DMS 273 (cell line): ENCODE measurements around the gene OR6K2.
"Not testable (repeated sequence)": the region's sequence is repeated elsewhere in the genome, so short reads cannot be mapped to it uniquely, and the experiment has no call there.

Source experiments
- DNase-seq: peaks from one replicate; lab custom pipeline; 2025; ENCODE audit not compliant: unreplicated experiment; lab: John Stamatoyannopoulos, UW

Gene OR6K2, protein sequence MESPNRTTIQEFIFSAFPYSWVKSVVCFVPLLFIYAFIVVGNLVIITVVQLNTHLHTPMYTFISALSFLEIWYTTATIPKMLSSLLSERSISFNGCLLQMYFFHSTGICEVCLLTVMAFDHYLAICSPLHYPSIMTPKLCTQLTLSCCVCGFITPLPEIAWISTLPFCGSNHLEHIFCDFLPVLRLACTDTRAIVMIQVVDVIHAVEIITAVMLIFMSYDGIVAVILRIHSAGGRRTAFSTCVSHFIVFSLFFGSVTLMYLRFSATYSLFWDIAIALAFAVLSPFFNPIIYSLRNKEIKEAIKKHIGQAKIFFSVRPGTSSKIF

DNA sequence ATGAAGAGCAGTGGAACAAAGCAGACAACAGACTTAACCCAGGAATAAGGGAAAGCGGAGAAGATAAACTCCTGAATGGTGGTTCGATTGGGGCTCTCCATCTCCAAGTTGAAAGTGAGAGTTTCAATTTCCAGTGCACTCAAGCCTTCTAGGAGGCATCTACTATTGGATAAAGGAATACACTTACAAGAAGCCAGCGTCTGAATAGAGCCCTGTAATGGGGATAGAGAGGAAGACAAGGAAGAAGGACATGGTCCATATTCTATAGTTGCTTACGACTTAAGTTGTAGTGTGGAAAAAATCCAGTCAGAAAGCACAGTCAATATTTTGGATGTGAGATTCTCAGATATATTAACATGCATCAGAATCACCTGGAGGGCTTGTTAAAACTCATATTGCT lies at the start of gene OR6K2:
Gene OR6K2 (minus strand): TSS at position 101 of the 400 bp plus-strand sequence. CDS start 0 bp downstream, at position 101.
- DNase-seq: no peak

DNA sequence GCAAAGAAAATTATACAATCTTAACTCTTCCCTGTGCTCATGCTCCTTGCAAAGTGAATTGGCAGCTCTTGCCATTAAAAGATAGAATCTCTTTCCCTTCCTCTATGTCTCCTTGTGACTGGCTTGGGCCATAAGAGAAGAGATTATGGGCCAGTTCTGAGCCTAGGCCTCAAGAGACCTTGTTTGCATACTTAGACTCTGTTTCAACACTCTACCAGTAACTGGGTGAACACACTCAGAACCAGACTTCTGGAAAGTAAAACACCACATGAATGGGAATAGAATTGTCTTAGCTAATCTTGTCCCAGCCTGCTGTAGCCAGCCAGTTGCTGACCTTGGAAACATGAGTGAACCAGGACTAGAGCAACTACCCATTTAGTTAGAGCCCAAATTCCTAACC lies 35.4 kb upstream of the OR6K2 start:
- DNase-seq: no peak

DNA sequence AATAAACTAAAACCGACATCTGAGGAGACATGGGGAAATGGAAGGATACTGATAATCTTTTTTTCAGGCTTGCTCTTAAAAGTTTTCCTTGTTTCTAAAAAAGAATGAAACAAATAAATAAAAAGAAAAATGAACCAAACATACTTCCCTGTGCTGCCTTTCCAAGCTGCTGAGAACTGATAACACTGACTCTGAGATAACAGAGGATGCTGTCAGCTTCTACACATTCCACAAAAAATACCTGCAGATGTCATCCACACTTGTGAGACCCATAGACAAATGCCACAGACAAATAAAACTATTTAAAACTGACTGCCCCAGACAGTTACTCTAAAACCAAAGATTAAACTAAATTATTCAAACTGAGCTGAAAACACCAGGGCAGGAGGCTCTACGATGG lies 32.1 kb upstream of the OR6K2 start:
- DNase-seq: no peak

DNA sequence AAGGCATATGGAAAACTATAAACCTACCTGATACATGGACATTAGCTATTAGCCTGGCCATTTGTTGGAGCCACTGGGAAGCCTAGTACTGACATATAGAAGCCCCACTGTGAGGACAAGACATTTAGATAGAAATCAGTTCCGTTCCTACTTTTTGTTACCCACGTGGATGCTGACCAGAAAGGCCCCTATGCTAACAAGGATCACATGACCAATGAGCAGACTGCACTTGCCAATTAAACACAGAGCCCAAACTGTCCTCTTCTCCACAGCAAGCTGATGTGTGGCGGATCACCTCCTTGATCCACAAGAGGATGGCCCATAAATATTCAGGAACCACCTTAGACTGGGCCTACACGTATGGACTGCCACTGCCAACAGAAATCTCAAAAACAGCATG lies 31.3 kb upstream of the OR6K2 start:
- DNase-seq: no peak

DNA sequence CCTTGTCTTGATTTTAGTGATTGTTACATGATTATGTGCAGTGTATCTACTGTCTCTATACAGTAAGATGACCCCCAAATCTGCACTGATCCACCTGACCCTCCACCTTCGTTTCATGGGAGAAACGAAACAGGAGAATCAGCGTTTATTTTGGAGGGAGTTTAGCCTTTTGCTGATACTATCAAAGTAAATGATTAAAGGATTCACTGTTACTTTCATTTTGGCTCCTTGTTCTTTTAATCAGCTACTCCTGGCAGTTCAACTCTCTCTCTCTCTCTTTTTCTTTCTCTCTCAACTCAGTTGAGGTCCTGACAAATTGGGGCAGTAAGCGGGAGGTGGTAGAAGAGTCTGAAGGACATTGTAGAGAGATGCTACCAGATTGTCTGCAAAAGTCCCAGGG lies 30.0 kb upstream of the OR6K2 start:
- no peak for DNase-seq

DNA sequence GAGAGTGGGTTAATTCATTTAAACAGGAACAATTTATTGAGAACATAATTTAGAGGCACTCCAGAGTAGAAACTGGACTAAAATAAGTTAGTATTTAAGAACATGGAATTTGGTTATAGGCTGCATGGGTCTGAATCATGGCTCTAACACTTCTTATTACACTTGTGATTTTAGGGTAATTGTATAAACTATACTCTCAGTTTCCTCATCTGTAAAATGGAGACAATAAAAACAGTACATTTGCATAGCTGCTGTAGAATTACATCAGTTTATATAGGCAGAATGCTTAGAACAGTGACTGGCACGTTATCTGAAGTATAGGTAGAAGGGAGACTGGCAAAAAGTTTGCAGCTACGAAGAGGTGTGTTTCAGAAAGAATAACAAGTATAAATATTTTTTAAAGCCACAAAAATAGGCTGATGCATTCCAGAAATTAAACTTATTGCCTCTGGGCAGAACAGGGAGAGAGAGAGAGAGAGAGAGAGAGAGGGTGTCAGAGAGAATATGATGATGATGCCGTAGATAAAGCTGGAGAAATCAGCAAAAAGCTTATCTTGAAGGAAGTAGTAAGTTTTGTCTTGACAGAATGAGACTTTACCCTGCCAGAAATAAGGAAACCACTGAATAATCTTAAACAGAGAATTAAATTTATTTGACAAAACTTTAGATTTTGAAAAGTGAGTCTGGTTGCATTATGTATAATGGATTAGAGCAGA lies 28.2 kb upstream of the OR6K2 start:
- no peak for DNase-seq

DNA sequence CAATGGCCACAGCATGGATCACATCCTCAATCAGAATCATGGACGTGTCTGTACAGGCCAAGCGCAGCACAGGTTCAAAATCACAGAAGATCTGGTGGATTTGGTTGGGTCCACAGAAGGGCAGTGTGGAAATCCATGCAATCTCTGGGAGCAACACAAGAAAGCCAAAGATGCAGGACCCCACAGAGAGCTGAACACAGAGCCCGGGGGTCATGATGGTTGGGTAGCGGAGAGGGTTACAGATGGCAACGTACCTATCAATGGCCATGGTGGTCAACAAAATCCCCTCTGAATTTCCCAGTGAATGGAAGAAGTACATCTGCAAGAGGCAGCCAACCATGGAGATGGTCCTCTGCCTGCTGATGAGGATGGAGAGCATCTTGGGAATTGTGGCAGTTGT lies 24.0 kb upstream of the OR6K2 start:
- DNase-seq: no peak

DNA sequence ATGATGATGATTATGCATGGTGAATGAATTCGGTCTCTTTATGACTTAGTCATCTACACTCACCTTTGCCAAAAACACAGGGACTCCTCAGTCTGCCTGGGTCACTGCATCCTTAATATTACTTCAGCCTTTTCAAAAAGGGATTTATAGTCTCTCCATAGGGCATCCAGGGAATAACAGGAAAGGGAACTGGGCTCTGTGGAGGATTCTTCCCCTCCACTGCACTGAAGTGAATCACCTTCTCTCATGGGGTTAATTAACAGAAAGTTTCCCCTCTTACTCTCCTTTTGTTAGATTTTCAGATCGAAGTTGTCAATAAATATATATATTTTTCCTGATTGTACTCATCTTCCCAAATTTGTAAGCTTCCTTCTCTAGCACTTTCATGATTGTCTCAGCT lies 20.2 kb upstream of the OR6K2 start, which contains the start of gene OR6K3:
Gene OR6K3 (minus strand): TSS at position 101 of the 400 bp plus-strand sequence. CDS start 2,605 bp downstream, outside the sequence.
- no peak for DNase-seq

DNA sequence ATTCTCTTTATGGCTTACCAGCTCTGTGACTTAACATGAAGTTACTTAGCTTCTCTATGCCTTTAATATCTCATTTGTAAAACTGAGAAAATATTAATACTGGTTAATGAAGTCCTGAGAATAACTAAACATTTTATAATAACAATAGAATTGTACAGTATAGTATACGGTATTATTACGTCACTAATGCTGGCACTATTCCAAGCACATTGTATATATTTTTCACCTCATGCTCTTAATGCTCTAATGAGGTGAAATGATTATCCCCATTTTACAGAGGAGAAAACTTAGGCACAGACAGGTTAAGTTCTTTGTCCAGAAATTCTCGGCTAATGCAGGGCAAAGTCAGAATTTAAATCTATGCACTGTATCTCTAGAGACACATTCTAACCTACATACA lies 19.2 kb upstream of the OR6K2 start:
- DNase-seq: no peak

DNA sequence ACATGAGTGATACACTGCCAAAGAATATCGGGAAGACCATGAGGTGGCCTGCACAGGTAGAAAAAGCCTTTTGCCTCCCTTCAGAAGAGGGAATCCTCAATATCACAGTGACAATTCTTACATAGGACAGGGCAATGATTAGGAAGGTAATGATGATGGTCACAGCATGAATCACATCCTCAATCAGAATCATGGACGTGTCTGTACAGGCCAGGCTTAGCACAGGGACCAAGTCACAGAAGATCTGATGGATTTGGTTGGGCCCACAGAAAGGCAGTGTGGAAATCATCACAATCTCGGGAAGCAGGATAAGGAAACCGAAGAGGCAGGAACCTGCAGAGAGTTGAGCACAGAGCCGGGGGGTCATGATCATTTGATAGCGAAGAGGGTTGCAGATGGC lies 16.9 kb upstream of the OR6K2 start:
- DNase-seq: no peak

DNA sequence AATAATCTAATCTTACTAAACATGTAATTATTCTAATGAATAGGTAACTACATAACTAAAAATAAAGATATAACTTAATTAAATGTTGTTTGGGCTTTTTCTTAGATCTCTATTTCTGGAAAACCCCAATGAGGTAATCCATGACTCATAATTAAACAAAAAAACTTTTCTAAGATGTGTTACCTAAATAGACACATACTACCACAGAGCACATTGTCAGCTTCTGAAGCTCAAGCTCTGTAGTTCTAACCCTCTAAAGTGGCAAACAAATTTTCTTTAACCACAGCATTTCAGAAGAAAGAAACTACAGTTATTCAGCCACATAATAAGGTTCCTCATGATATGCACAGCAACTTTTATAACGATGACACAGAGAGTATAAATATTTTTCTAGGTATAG lies 15.9 kb upstream of the OR6K2 start:
- no peak for DNase-seq

DNA sequence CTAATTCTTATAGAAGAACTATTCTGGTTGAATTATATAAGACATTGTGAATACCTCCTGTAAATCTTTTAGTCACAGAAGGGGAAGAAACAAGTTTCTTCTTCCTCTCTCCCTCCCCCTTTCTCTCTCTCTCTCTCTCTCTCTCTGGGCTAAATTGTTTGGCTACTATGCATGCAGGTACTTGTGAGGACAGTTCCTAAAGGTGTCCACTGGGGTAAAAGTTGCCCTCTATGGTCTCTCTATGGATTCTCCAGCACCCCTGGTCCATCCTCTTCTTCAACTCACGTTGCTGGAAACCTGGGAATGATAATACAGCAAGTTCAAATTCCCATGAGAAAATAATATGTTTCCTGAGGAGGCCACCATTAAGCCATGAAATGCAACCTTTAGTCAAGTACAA lies 14.3 kb upstream of the OR6K2 start:
- no peak for DNase-seq

DNA sequence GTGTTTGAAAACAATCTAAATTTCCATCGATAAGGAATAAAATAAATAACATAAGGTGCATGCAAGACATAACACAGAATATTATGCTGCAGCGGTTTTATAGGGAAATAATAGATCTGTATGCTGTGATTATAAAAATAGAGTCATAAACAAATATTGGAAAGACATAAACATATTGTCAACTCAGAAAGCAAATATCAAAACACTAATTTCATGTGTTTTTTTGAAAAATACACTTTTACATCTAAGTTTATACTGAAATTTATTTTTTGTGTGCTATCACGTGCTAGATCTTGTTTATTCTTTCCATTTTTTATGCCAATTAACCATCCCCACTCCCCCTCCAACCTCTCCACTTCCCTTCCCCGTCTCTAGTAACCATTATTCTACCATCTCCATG lies 10.6 kb upstream of the OR6K2 start:
- DNase-seq: no peak

DNA sequence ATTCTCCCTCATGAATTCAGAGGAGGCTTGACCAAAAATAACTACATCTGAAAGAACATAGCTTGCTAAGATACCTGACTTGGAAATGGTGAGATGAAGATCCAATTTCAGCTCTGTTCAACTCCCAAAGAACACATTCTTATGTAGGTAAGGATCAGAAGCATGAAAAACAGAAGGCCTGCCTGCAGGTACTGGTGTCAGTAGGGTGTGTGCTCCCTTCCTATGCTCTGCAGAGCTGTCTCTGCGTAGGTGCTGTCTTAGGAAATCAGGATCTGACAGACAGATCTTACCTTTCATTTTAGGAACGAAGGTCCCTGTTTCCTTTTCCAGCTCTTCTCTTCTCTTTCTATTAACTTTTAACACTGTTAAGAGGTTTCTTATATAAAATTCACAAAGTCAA lies 5.6 kb upstream of the OR6K2 start:
- no peak for DNase-seq

DNA sequence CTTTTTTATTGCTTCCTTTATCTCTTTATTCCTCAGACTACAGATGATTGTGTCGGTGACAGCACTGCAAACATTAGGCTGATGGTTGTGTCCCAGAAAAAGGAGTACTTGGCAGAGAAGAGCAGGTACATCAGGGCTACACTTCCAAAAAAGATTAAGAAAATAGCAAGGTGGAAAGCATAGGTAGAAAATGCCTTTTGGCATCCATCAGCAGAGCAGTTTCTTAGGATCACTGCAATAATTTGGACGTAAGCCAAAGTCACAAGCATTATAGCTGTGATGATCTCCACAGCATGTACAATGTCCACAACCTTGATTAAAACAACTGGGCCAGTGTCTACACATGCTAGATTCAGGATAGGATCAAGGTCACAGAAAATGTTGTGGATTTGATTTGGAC lies 5.9 kb downstream of the OR6K2 start:
- no peak for DNase-seq

DNA sequence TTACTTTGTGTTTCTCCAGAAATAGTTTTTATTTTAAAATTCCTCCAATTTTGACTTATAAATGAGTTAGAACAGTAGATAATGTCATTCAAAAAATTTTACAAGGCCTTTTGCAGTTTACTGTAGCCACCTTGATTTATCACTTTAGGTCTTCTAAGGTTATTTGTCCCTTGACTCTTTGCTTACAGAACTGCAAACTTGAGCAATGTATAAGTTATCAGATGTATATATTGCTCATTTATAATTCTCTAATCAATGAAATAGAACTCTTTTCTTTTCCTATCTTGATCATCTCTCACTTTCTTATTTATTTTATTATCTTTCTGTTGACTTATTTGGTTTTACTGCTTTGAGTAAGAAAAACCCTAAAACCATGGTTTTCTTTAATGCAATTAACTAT lies 8.1 kb downstream of the OR6K2 start:
- DNase-seq: no peak

DNA sequence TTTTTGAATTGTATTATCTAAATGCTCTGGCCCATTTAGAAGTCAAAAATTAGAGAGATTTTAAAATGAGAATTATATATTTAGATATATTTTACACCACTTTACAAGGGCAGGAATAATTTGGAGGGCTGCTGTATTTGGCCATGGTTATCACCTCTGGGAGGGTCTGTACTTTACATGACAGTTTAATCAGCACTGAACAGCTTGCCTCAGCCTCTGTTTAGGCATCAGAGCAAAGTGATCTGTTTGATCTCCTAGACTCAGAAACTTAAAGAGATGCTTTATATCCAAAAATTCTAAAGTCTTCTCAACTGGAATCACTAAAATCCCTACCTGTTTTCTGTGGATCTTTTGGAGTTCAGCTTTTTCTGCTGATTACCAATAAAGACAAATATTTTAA lies 8.5 kb downstream of the OR6K2 start:
- DNase-seq: no peak

DNA sequence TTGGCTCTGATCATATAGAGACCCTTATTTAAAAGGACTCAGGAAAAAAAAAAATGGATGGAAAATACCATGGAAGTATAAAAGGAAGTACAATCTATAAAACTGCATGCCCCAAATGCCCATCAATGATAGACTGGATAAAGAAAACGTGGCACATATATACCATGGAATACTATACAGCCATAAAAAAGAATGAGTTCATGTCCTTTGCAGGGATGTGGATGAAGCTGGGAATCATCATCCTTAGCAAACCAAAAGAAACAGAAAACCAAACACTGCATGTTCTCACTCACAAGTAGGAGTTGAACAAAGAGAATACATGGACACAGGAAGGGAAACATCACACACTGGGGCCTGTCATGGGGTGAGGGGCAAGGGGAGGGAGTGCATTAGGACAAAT lies 9.3 kb downstream of the OR6K2 start:
- not testable (repeated sequence) for DNase-seq

DNA sequence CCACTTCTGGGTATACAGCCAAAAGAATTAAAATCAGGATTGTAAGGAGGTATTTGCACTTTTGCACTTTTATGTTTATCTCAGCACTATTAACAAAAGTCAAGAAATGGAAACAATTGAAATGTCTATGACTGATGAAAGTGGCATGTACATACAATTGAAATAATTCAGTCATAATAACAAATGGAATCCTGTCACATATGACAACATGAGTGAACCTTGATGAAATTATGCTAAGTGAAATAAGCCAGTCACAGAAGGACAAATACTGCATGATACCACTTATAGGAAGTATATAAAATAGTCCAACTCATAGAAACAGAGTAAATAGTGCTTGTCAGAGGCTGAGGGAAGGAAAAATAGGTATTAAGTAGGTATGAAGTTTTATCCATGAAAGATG lies 10.6 kb downstream of the OR6K2 start:
- no peak for DNase-seq

DNA sequence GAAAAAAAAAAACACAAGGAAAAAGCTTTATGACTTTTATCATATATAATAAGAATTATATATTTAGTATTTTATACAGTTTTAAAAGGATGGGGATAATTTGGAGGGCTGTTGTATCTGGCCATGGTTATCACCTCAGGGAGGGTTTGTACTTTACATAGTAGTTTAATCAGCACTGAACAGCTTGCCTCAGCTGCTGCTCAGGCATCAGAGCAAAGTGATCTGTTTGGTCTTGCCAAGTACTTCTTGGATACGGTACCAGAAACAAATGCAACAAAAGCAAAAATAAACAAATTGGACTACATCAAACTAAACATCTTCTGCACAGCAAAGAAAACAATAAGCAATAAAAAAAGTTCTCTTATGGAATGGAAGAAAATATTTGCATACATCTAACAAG lies 11.3 kb downstream of the OR6K2 start:
- DNase-seq: no peak

DNA sequence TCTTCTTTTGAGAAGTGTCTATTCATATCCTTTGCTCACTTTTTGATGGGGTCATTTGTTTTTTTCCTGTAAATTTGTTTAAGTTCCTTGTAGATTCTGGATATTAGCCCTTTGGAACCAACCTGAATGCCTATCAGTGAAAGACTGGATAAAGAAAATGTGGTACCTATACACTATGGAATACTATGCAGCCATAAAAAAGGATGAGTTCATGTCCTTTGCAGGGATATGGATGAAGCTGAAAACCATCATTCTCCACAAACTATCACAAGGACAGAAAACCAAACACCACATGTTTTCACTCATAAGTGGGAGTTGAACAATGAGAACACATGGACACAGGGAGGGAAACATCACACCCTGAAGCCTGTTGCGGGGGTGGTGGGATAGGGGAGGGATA lies 12.1 kb downstream of the OR6K2 start:
- DNase-seq: not testable (repeated sequence)

DNA sequence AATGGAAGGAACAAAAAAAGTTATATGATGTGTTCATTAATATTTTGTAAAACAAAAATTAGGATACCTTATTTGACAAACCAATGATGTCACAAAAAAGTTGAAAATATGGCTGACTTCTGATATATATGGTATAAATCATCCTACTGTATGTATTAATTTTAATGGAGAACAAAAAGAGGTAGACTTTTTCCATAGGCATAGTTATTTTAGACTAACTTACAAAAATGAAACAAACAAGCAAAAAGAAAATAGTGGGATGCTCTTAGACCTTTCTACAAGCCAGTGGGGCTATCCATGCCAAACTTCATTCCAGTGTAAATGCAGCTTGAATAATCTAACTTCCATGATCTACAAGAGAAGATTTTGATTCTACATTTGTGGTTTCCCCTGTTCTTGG lies 13.4 kb downstream of the OR6K2 start:
- no peak for DNase-seq
